ENCODE results near the gene PRDM10. TPM values are rescaled to one million over a fixed set of nuclear protein-coding genes. Genes with fewer than 3 reads are reported as not detected.

The PRDM10 gene
- total RNA-seq, 1 experiment from 2014 or later = 9.2 TPM

DNA sequence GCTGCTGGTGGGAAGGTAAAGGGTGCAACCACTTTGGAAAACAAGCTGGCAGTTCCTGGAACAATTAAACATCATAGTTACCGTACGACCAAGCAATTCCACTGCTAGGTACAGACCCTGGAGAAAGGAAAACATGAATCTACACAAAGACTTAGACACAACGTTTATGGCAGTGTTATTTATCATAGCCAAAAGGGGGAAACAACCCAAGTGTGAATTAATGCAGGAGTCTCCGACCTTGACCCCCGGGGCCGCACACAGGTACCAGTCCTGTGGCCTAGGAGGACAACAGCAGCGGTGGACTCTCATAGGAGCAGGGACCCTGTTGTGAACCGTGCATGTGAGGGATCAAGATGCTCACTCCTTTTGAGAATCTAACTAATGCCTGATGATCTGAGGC, 22.5 kb downstream of the PRDM10 start:
- intact Hi-C loops (cut with micrococcal nuclease) = no loop called here
- no peaks in the 10 kb centered on the region for H3K4me1 ChIP-seq (ENCODE audit: control insufficient read depth in 1 of 2, insufficient read depth in 2 of 2, low read length in 2 of 2)
- TF ChIP-seq, protein P1, sequence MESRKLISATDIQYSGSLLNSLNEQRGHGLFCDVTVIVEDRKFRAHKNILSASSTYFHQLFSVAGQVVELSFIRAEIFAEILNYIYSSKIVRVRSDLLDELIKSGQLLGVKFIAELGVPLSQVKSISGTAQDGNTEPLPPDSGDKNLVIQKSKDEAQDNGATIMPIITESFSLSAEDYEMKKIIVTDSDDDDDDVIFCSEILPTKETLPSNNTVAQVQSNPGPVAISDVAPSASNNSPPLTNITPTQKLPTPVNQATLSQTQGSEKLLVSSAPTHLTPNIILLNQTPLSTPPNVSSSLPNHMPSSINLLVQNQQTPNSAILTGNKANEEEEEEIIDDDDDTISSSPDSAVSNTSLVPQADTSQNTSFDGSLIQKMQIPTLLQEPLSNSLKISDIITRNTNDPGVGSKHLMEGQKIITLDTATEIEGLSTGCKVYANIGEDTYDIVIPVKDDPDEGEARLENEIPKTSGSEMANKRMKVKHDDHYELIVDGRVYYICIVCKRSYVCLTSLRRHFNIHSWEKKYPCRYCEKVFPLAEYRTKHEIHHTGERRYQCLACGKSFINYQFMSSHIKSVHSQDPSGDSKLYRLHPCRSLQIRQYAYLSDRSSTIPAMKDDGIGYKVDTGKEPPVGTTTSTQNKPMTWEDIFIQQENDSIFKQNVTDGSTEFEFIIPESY (IDR thresholded peaks at IDR 0.05; ENCODE audit: extremely low read depth, insufficient replicate concordance, low read length) = no peak
- no peak for TF ChIP-seq ZNF274 (IDR thresholded peaks at IDR 0.05; ENCODE audit: low read depth, low read length)
- no peak for TF ChIP-seq POLR2A (IDR thresholded peaks at IDR 0.05; ENCODE audit: borderline replicate concordance, extremely low read depth, insufficient read depth, insufficient read length)
- no peak for TF ChIP-seq ZFX (IDR thresholded peaks at IDR 0.05)
- TF ChIP-seq CBX3 (IDR thresholded peaks at IDR 0.05; ENCODE audit: low read depth) = no peak
- TF ChIP-seq CEBPB (IDR thresholded peaks at IDR 0.05; ENCODE audit: low read depth) = no peak
- TF ChIP-seq TCF7L2 (IDR thresholded peaks at IDR 0.05; ENCODE audit: borderline replicate concordance, extremely low read depth, insufficient read depth, insufficient read length) = no peak
- TF ChIP-seq RAD21 (IDR thresholded peaks at IDR 0.05; ENCODE audit: low read depth) = no peak
- TF ChIP-seq ELF1 (IDR thresholded peaks at IDR 0.05; ENCODE audit: borderline replicate concordance, low read depth) = no peak
- TF ChIP-seq SIN3A (IDR thresholded peaks at IDR 0.05; ENCODE audit: low read depth) = no peak
- TF ChIP-seq, protein P2, sequence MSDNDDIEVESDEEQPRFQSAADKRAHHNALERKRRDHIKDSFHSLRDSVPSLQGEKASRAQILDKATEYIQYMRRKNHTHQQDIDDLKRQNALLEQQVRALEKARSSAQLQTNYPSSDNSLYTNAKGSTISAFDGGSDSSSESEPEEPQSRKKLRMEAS (IDR thresholded peaks at IDR 0.05) = no peak
- no peak for TF ChIP-seq YY1 (IDR thresholded peaks at IDR 0.05; ENCODE audit: extremely low read depth, insufficient replicate concordance, low read depth, low read length)
- no peak for TF ChIP-seq SP1 (IDR thresholded peaks at IDR 0.05; ENCODE audit: low read depth)
- TF ChIP-seq, protein P3, sequence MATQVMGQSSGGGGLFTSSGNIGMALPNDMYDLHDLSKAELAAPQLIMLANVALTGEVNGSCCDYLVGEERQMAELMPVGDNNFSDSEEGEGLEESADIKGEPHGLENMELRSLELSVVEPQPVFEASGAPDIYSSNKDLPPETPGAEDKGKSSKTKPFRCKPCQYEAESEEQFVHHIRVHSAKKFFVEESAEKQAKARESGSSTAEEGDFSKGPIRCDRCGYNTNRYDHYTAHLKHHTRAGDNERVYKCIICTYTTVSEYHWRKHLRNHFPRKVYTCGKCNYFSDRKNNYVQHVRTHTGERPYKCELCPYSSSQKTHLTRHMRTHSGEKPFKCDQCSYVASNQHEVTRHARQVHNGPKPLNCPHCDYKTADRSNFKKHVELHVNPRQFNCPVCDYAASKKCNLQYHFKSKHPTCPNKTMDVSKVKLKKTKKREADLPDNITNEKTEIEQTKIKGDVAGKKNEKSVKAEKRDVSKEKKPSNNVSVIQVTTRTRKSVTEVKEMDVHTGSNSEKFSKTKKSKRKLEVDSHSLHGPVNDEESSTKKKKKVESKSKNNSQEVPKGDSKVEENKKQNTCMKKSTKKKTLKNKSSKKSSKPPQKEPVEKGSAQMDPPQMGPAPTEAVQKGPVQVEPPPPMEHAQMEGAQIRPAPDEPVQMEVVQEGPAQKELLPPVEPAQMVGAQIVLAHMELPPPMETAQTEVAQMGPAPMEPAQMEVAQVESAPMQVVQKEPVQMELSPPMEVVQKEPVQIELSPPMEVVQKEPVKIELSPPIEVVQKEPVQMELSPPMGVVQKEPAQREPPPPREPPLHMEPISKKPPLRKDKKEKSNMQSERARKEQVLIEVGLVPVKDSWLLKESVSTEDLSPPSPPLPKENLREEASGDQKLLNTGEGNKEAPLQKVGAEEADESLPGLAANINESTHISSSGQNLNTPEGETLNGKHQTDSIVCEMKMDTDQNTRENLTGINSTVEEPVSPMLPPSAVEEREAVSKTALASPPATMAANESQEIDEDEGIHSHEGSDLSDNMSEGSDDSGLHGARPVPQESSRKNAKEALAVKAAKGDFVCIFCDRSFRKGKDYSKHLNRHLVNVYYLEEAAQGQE (IDR thresholded peaks at IDR 0.05; ENCODE audit: low read depth) = no peak
- TF ChIP-seq, protein P4, sequence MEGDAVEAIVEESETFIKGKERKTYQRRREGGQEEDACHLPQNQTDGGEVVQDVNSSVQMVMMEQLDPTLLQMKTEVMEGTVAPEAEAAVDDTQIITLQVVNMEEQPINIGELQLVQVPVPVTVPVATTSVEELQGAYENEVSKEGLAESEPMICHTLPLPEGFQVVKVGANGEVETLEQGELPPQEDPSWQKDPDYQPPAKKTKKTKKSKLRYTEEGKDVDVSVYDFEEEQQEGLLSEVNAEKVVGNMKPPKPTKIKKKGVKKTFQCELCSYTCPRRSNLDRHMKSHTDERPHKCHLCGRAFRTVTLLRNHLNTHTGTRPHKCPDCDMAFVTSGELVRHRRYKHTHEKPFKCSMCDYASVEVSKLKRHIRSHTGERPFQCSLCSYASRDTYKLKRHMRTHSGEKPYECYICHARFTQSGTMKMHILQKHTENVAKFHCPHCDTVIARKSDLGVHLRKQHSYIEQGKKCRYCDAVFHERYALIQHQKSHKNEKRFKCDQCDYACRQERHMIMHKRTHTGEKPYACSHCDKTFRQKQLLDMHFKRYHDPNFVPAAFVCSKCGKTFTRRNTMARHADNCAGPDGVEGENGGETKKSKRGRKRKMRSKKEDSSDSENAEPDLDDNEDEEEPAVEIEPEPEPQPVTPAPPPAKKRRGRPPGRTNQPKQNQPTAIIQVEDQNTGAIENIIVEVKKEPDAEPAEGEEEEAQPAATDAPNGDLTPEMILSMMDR (IDR thresholded peaks at IDR 0.05 in 2 of 3, conservative IDR thresholded peaks at IDR 0.05 in 1 of 3; ENCODE audit: borderline replicate concordance in 1 of 3, insufficient read depth in 1 of 3, low read depth in 2 of 3, low read length in 2 of 3) = no peak
- TF ChIP-seq EZH2 (IDR thresholded peaks at IDR 0.05) = no peak
- no peak for TF ChIP-seq SRF (IDR thresholded peaks at IDR 0.05; ENCODE audit: low read depth)
- H3K79me2 ChIP-seq (ENCODE audit: insufficient read depth, low read length) = no peaks in the 10 kb centered on the region
- H3K27ac ChIP-seq (ENCODE audit: low read depth, low read length) = no peak overlapping the region
- H3K4me2 ChIP-seq (ENCODE audit: low read length) = no peak overlapping the region
- no peak overlapping the region for H3K4me3 ChIP-seq (replicated peaks in 1 of 2; ENCODE audit: low read depth in 1 of 2, low read length in 2 of 2)
- ATAC-seq (no peak), DNase-seq (ENCODE audit: low read depth, low spot score) (no peak)
- no peaks in the 10 kb centered on the region for H3K9me3 ChIP-seq (ENCODE audit: control insufficient read depth in 1 of 2, insufficient read depth in 1 of 2, low read depth in 1 of 2, low read length in 2 of 2)
- ChIA-PET RAD21 (ENCODE audit: low non-redundant PET in 1 of 2, low total read pairs in 2 of 2, uncharacterized antibody in 2 of 2, unreplicated experiment in 2 of 2) (interaction anchor here in 1 of 2 experiments (0.6 kb wide), 1 partner anchor 23 kb away, joined by 3 read pairs; the partner anchor contains the start of gene PRDM10), POLR2A (interaction anchor here (0.6 kb wide), 1 partner anchor 67 kb away, joined by 4 read pairs; no protein-coding TSS in a partner anchor), CTCF (no interaction called here)
- H2AFZ ChIP-seq (ENCODE audit: low read depth, low read length, poor library complexity, severe bottlenecking) = no peak overlapping the region
- H3K9me2 ChIP-seq (ENCODE audit: insufficient read depth) = no peaks in the 10 kb centered on the region
- no TSS peak for BruUV-seq (replicated peaks)
- H3K9ac ChIP-seq (ENCODE audit: low read length) = no peak overlapping the region
- no peaks in the 10 kb centered on the region for H3K36me3 ChIP-seq (ENCODE audit: control insufficient read depth in 1 of 2, insufficient read depth in 2 of 2, low read length in 2 of 2)
- no peaks in the 10 kb centered on the region for H3K27me3 ChIP-seq (ENCODE audit: insufficient read depth, low read length)
- no peaks in the 10 kb centered on the region for H4K20me1 ChIP-seq (ENCODE audit: insufficient read depth)
